Upper lobe of left lung (tissue), 4 donors: ENCODE measurements around the gene CDYL.

Experiments used
- POLR2A ChIP-seq, 4 donors: fragments of 450-650 bp; IDR thresholded peaks; one replicate each; pipeline ENCODE4 v1.5.1; 2016 to 2017; ENCODE audit warnings: antibody characterized with exemption in 4 of 4, mild to moderate bottlenecking in 2 of 4
- POLR2AphosphoS5 ChIP-seq, 2 donors: sonication (generic); formaldehyde crosslinking; IDR thresholded peaks; one replicate each; pipeline ENCODE4 v1.5.1; 2017; ENCODE audit warnings: antibody characterized with exemption in 2 of 2
- TF ChIP-seq, protein P1 (sequence below), 6 experiments: fragments of 450-650 bp in 4 of 6; fragments of 200-600 bp in 2 of 6; sonication (generic) in 2 of 6; IDR thresholded peaks; one replicate each; pipeline ENCODE4 v1.5.1; 2016 to 2019; ENCODE audit warnings: antibody characterized with exemption in 6 of 6

GRCh38 chr6:4802312-4802935, 26.2 kb downstream of the CDYL start:
- TF ChIP-seq POLR2AphosphoS5 (IDR thresholded peaks at IDR 0.05) (no peak), POLR2A (IDR thresholded peaks at IDR 0.05) (no peak)
- TF ChIP-seq, protein P1, sequence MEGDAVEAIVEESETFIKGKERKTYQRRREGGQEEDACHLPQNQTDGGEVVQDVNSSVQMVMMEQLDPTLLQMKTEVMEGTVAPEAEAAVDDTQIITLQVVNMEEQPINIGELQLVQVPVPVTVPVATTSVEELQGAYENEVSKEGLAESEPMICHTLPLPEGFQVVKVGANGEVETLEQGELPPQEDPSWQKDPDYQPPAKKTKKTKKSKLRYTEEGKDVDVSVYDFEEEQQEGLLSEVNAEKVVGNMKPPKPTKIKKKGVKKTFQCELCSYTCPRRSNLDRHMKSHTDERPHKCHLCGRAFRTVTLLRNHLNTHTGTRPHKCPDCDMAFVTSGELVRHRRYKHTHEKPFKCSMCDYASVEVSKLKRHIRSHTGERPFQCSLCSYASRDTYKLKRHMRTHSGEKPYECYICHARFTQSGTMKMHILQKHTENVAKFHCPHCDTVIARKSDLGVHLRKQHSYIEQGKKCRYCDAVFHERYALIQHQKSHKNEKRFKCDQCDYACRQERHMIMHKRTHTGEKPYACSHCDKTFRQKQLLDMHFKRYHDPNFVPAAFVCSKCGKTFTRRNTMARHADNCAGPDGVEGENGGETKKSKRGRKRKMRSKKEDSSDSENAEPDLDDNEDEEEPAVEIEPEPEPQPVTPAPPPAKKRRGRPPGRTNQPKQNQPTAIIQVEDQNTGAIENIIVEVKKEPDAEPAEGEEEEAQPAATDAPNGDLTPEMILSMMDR (IDR thresholded peaks at IDR 0.05), result no peak
